ENCODE results near the gene C6orf118.

C6orf118 gene

DNA sequence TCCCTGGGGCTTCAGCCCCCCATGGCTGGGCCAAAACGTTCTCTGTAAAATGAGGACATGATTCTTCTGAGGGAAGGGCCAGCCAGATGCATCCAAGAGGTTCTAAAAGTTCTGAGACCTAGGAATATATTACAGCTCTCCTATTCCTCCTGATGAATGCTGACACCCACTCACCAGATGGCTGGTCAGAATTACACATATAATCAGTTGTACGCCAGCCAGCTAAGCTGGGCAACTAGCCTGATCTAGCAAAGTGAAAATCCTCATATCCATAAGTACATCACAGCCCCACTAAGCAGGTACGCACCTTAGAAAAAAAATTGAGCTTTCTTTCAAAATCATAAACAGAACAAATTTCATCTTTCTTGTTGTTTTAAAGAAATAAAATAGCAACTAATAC, 34.8 kb downstream of the C6orf118 start:
- no peaks in the 10 kb centered on the region for H3K27me3 ChIP-seq (ENCODE audit: low read depth)
- H3K4me3 ChIP-seq: no peak overlapping the region
- no peak for DNase-seq (ENCODE audit: low spot score in 2 of 2)
- in situ Hi-C loops (cut with MboI; ENCODE audit: low sequenced_read_pairs): no loop called here
- H3K36me3 ChIP-seq (replicated peaks): no peaks in the 10 kb centered on the region
- H3K4me1 ChIP-seq: no peaks in the 10 kb centered on the region
- no peaks in the 10 kb centered on the region for H3K9me3 ChIP-seq

DNA sequence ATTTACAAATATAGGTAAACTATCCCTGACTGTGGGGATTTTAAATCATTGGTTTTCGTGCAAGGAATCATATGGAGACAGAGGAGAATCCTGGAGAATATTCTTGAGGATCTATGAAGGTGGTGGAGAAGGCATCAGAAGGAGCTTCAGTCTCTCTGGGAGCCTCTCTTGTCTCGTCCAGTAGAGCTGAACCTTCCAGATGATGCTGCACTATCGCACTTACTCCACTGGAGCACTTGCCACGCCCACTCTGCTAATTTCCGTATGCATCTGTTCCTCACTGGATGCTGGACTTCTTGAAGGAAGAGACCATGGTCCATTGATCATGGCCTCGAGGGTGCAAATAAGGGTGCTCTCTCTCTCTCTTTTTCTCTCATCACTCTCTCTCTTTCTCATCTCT, 36.8 kb downstream of the C6orf118 start:
- H3K4me3 ChIP-seq: no peak overlapping the region
- H3K36me3 ChIP-seq (replicated peaks): no peaks in the 10 kb centered on the region
- no peaks in the 10 kb centered on the region for H3K9me3 ChIP-seq
- H3K27me3 ChIP-seq (ENCODE audit: low read depth): no peaks in the 10 kb centered on the region
- in situ Hi-C loops (cut with MboI; ENCODE audit: low sequenced_read_pairs): no loop called here
- DNase-seq (ENCODE audit: low spot score in 2 of 2): no peak
- H3K4me1 ChIP-seq: no peaks in the 10 kb centered on the region

DNA sequence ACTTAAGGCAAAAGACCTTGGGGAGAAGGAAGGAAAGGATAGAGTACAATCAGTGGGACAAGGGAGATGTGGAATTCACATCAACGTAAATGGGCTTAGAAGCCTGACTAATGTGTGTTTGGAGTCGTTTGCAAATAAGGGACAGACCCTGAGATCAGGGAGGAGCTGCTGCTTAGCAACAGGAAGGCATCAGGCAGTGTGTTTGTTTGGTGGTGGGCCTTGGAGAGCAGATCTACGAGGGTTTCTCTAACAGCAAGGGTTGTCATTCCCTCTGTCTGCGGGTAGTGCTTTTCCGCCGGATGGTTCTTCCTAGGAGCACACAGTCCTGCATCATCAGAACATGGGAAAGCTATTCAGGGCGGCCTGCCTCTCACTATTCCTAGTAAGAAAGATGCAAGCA, 40.4 kb downstream of the C6orf118 start:
- Histone ChIP-seq H3K4me1 (no peaks in the 10 kb centered on the region), H3K27me3 (ENCODE audit: low read depth) (no peaks in the 10 kb centered on the region), H3K4me3 (no peak overlapping the region), H3K36me3 (replicated peaks) (no peaks in the 10 kb centered on the region), H3K9me3 (no peaks in the 10 kb centered on the region)
- in situ Hi-C loops (cut with MboI; ENCODE audit: low sequenced_read_pairs): no loop called here
- DNase-seq (ENCODE audit: low spot score in 2 of 2): no peak

DNA sequence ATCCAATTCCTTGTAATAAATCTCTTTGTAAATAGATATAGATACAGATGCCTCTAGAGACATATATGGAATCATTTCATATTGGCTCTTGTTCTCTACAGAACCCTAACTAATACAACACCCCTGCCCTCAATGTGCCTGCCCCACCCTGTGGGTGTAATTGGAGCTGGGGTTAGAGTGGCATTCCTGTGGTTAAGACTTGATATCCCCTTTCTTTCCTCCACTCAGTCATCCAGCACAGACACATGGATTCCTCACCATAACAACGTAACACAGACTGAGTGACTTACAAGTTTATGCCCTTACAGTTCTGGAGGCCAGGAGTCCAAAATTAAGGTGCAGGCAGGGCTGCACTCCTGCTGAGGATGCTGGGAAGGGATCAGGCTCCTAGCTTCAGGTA, 42.8 kb downstream of the C6orf118 start:
- Histone ChIP-seq H3K27me3 (ENCODE audit: low read depth) (no peaks in the 10 kb centered on the region), H3K4me3 (no peak overlapping the region), H3K36me3 (replicated peaks) (no peaks in the 10 kb centered on the region), H3K4me1 (no peaks in the 10 kb centered on the region), H3K9me3 (no peaks in the 10 kb centered on the region)
- no peak for DNase-seq (ENCODE audit: low spot score in 2 of 2)
- in situ Hi-C loops (cut with MboI; ENCODE audit: low sequenced_read_pairs): no loop called here

DNA sequence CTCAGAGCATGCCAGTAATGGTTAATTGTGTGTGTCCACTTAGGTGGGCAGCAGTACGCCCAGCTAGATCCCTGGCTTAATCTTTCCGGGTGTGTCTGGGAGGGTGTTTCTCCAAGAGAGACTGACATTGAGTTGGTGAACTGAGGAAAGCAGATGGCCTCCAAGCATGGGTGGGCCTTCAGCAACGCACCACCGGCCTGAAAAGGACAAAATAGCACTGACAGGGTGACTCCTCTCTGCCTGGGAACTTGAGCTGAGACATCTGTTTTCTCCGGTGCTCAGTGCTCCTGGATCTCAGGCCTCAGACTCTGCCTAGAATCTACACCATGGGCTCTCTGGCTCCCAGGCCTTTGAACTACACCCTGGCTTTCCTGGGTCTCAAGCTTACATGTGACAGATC, 43.2 kb downstream of the C6orf118 start:
- no peaks in the 10 kb centered on the region for H3K4me1 ChIP-seq
- no peaks in the 10 kb centered on the region for H3K9me3 ChIP-seq
- no peaks in the 10 kb centered on the region for H3K27me3 ChIP-seq (ENCODE audit: low read depth)
- no peak for DNase-seq (ENCODE audit: low spot score in 2 of 2)
- in situ Hi-C loops (cut with MboI; ENCODE audit: low sequenced_read_pairs): no loop called here
- H3K4me3 ChIP-seq: no peak overlapping the region
- H3K36me3 ChIP-seq (replicated peaks): no peaks in the 10 kb centered on the region

DNA sequence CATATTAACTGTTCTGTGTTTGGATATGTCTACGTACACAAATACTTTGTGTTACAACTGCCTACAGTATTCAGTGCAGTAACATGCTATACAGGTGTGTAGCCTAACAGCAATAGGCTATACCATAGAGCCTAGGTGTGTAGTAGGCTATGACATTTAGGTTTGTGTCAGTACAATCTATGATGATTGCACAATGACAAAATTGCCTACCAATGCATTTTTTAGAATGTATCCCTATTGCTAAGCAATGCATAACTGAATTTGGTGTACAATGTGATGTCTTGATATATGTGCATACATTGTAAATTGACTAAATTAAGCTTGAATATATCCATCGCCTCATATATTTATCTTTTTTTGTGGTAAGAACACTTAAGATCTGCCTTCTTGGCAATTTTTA, 48.9 kb downstream of the C6orf118 start:
- Histone ChIP-seq H3K36me3 (replicated peaks) (no peaks in the 10 kb centered on the region), H3K4me1 (no peaks in the 10 kb centered on the region), H3K4me3 (no peak overlapping the region), H3K9me3 (no peaks in the 10 kb centered on the region), H3K27me3 (ENCODE audit: low read depth) (no peaks in the 10 kb centered on the region)
- no peak for DNase-seq (ENCODE audit: low spot score in 2 of 2)
- in situ Hi-C loops (cut with MboI; ENCODE audit: low sequenced_read_pairs): no loop called here

DNA sequence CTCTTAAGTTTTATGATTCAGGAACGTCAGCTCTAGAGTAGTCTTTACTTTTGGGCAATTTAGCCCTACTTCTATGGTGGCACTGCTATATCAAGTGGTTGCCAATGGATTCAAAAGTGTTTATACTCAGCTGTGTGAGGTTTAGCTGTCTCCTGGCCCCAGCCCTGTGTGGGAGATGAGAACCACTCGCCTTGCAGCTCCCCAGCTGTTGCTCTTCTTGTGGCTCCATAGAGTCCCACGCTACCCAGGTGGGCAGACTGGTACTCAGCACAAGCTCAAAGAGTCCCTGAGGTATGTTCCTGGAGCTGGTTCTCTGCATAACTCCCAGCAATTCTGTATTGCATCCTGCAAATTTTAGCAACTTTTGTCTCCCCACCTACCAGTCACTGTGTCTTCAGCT, 59.6 kb downstream of the C6orf118 start:
- in situ Hi-C loops (cut with MboI; ENCODE audit: low sequenced_read_pairs): no loop called here
- H3K9me3 ChIP-seq: no peaks in the 10 kb centered on the region
- DNase-seq (ENCODE audit: low spot score in 2 of 2): no peak
- no peak overlapping the region for H3K4me3 ChIP-seq
- H3K27me3 ChIP-seq (ENCODE audit: low read depth): no peaks in the 10 kb centered on the region
- H3K4me1 ChIP-seq: no peaks in the 10 kb centered on the region
- no peaks in the 10 kb centered on the region for H3K36me3 ChIP-seq (replicated peaks)

DNA sequence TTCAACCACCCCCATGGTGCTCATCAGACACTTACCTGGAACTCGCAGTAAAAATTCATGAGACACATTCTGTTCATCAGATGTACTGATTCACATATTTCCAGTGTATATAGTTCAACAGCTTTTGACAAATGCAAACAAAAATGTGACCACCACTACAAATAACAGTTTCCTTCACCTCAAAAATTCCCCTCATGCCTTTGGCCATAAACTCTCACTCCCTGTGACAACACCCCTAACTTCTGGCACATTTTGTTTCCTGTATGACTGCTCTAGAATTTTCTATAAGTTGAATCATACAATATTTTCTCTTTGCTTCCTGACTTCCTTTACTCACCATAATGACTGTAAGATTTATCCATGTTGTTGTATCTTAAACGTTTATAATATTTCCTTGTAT, 63.7 kb downstream of the C6orf118 start:
- H3K4me1 ChIP-seq: no peaks in the 10 kb centered on the region
- in situ Hi-C loops (cut with MboI; ENCODE audit: low sequenced_read_pairs): no loop called here
- no peak overlapping the region for H3K4me3 ChIP-seq
- H3K27me3 ChIP-seq (ENCODE audit: low read depth): no peaks in the 10 kb centered on the region
- no peak for DNase-seq (ENCODE audit: low spot score in 2 of 2)
- no peaks in the 10 kb centered on the region for H3K9me3 ChIP-seq
- H3K36me3 ChIP-seq (replicated peaks): no peaks in the 10 kb centered on the region

DNA sequence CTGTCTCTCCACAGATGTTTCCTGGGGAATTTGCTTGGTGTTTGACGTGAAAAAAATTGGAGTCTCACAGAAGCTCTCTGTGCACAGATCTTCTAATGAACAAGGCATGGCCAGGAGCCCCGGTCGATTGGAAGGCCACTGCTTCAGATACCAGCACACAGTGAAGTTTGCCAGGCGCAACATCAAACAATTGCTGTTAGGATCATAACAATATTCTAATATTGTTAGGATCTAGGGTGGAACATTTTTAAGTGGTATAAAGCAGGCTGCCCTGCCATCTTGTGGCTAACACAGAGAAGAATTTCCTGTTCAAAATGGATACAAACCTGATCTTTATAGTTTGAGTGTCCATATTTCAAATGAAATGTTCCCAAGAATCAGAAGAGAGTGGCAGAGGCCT, 64.1 kb downstream of the C6orf118 start:
- DNase-seq (ENCODE audit: low spot score in 2 of 2): peak in 1 of 2 experiments; percentile 29

DNA sequence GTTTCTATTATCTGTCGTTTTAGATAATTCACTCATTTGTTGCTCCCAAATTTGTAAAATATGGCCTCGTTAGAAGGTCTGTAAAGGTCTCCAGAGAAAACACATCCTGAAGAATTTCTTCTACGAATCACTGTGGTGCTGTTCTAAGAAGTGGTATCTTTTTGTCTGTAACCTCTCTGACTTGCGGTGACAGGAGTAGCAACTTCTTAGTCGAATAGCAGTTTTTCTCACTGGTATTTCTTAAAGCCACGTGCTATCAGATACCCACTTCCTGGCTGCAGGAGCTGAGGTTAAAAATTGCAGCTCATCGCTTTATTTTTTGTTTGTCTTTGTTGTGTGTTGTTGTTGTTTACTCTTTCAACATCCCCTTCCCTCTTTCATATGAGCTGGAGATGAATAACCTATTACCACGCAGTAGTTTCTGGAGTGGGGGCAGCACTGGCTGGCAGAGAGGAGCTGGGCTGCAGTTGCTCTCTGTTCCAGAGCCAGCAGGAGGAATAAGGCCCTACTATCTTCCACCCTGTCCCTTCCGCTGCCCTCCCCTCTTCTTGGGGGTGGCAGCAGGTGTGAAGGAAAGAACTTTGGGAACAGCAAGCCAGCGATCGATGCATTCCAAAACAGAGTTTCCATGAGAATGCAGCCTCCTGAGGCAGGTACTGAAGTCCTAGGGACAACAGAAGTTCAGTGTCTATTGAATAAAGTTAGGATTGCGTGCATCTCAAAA, 64.7 kb downstream of the C6orf118 start:
- no peak for DNase-seq (ENCODE audit: low spot score in 2 of 2)
- Histone ChIP-seq H3K9me3 (no peaks in the 10 kb centered on the region), H3K4me1 (no peaks in the 10 kb centered on the region), H3K27me3 (ENCODE audit: low read depth) (no peaks in the 10 kb centered on the region), H3K4me3 (no peak overlapping the region), H3K36me3 (replicated peaks) (no peaks in the 10 kb centered on the region)
- in situ Hi-C loops (cut with MboI; ENCODE audit: low sequenced_read_pairs): no loop called here

More for the DNA sequence above, 64.1 kb downstream of the C6orf118 start:
- Histone ChIP-seq H3K9me3 (no peaks in the 10 kb centered on the region), H3K4me1 (no peaks in the 10 kb centered on the region), H3K27me3 (ENCODE audit: low read depth) (no peaks in the 10 kb centered on the region), H3K36me3 (replicated peaks) (no peaks in the 10 kb centered on the region), H3K4me3 (no peak overlapping the region)
- in situ Hi-C loops (cut with MboI; ENCODE audit: low sequenced_read_pairs): no loop called here

DNA sequence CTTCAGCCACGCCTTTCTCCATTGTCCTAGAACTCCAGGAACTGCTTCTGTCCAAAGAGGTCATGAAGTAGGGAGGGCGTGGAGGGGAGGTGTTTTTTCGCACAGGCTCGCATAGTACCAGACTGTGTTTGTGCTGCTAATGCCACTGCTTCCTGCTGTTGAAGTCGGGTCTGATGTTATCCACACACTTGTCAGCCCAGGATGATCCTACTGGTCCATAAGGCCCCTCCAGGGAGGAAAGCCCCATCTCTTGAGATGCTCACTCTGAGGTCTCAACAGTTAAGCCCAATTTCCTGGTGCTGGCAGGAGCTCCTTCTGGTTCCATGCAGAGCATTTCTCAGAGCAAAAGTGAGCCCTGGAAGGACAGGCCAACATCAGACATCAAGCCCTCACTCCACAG, 65.6 kb downstream of the C6orf118 start:
- H3K4me3 ChIP-seq: no peak overlapping the region
- H3K9me3 ChIP-seq: no peaks in the 10 kb centered on the region
- H3K4me1 ChIP-seq: no peaks in the 10 kb centered on the region
- no peaks in the 10 kb centered on the region for H3K36me3 ChIP-seq (replicated peaks)
- DNase-seq (ENCODE audit: low spot score in 2 of 2): no peak
- H3K27me3 ChIP-seq (ENCODE audit: low read depth): no peaks in the 10 kb centered on the region
- in situ Hi-C loops (cut with MboI; ENCODE audit: low sequenced_read_pairs): no loop called here

DNA sequence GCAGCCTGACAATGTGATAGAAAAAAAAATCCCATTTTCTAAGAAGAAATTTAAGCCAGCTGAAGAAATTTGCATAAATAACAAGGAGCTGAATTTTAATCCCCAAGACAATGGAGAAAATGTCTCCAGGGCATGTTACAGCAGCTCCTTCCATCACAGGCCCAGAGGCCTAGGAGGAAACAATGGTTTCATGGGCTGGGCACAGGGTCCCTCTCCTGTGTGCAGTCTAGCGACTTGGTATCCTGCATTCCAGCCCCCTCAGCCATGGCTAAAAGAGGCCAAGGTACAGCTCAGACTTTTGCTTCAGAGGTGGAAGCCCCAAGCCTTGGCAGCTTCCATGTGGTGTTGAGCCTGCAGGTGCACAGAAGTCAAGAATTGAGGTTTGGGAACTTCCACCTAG, 73.1 kb downstream of the C6orf118 start:
- Histone ChIP-seq H3K9me3 (no peaks in the 10 kb centered on the region), H3K36me3 (replicated peaks) (no peaks in the 10 kb centered on the region), H3K4me3 (no peak overlapping the region), H3K4me1 (no peaks in the 10 kb centered on the region), H3K27me3 (ENCODE audit: low read depth) (no peaks in the 10 kb centered on the region)
- DNase-seq (ENCODE audit: low spot score in 2 of 2): no peak
- in situ Hi-C loops (cut with MboI; ENCODE audit: low sequenced_read_pairs): no loop called here

DNA sequence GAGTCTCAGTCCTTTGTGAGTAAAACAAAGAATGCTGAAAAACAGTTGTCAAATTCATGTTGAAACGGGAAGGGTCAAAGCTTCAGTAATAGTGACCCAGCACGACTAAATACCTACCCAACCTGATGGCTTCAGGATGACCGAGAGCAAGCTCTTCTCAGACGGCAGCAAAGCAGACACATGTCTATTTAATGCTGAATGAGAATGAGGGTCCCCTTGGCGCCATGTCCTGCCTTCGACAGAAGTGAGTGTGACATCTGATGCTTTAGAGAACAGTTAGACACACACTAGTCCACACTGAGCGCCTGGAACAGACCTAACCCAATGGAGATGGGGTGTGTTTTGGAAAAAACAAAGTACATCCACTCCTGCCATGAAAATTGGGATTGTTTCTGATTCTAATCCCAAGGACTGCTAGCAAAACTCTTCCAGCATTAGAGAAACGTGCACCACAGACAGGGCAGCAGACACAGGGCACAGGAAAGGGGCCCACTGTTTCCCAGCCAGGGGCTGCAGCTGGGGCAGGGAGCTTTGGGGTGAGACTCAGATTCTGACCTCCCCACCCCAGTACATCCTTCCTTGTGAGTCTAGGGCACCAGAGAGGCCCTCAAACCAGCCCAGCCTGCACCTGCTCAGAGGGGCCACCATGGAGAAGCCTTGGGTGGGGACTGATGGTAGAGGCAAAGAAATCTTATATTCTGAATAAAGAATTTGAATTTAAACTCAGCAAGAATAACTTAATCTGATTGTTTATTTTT, 76.5 kb downstream of the C6orf118 start:
- Histone ChIP-seq H3K9me3 (no peaks in the 10 kb centered on the region), H3K4me1 (no peaks in the 10 kb centered on the region), H3K27me3 (ENCODE audit: low read depth) (no peaks in the 10 kb centered on the region), H3K4me3 (no peak overlapping the region), H3K36me3 (replicated peaks) (no peaks in the 10 kb centered on the region)
- in situ Hi-C loops (cut with MboI; ENCODE audit: low sequenced_read_pairs): no loop called here
- DNase-seq (ENCODE audit: low spot score in 2 of 2): no peak

DNA sequence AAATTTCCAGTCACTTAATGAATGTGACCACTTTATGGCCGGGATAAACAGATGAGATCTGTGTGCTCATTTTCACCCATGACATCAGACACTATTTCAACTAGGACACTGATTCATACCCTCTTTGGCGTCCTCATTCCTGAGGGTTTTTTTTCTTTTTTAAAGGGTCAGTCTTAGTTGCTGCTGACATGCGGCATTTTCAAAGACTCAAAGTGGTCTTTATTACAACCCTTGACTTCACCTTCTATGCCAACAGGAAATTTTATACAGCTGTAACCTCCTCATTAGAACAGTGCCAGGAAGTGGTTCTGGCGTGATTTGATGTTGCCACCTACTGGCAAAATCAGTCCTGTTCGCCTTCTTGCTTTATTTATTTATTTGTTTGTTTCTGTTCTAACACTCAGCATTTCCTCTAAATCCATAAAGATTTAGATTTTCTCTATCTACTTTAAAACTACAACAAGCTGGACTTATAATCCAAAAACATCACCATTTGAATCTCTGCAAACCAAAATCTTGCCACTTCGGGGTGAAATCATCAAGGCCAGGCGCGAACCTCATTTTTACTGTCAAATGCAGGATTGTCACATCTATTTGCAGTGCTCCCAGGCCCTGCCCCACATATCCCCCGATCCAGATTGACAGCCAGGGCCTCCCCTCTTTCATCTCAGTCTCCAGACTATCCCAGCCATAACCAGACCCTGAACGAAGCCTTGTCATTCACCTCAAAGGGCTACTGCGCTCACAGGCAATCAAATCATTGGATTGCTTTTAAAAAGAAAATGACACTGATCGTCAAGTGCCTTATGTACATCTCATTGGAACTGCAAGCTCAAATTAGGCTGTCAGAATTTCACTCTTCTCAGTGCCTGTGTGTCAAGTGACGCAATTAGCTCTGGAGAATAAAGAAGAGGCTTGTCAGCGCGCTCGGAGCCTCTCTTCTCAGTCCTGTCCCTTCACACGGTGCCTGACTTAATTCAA, 77.5 kb downstream of the C6orf118 start:
- no peaks in the 10 kb centered on the region for H3K9me3 ChIP-seq
- no peak overlapping the region for H3K4me3 ChIP-seq
- in situ Hi-C loops (cut with MboI; ENCODE audit: low sequenced_read_pairs): no loop called here
- no peaks in the 10 kb centered on the region for H3K4me1 ChIP-seq
- no peaks in the 10 kb centered on the region for H3K27me3 ChIP-seq (ENCODE audit: low read depth)
- peak in 1 of 2 experiments; percentile 26 for DNase-seq (ENCODE audit: low spot score in 2 of 2)
- H3K36me3 ChIP-seq (replicated peaks): no peaks in the 10 kb centered on the region
